Dedifferentiated amniotic fluid mesenchymal stem cell (primary cell): Measurements from ENCODE around the gene INSIG1.

Experiments used
- DNase-seq: peaks from one replicate; pipeline ENCODE4 v3.0.0-alpha.2; 2016; ENCODE audit errors: extremely low spot score

Gene INSIG1

DNA sequence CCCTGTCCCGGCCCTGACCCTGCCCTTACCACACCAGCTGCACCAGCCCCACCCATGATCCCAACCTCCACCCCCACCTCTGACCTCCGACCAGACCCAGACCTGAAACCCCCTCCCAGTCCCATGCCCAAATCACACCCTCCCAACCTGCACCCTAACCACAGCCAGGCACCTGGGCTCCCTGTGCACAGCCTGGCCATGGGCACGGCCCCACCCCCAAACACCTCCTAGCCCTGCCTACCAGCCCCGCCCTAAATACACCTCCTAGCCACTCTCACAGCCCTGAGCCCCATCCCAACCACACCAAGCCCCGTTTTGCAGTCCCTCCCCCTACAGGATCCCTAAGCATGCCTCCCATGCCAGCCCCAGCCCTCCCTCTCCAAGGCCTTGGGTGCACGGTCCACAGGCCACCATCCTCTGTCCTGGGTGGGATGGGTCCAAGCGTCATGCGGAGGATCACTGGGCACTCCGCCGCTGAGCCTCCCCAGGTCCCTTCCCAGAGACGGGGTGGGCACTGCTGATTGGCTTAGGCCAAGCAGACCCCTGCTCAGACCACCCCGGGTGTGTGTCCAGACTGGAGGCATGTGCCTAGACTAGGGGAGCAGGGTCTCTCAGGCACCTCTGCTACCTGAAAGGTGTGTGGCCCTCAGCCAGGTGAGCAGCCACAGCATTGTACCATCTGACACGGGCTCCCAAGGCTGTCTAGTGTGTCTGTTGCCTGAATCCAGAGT lies 30.1 kb downstream of the INSIG1 start:
- no peak for DNase-seq

DNA sequence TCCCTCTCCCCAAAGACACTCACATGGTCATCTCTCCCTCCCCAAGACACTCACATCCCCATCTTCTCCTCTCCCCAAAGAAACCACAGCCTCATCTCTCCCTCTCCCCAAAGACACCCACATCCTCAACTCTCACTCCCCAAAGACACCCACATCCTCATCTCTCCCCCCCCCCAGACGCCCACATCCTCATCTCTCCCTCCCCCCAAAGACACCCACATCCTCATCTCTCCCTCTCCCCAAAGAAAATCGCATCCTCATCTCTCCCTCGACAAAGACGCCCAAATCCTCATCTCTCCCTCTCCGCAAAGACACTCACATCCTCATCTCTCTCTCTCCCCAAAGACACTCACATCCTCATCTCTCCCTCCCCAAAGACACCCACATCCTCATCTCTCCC lies 31.5 kb downstream of the INSIG1 start:
- DNase-seq: no peak

DNA sequence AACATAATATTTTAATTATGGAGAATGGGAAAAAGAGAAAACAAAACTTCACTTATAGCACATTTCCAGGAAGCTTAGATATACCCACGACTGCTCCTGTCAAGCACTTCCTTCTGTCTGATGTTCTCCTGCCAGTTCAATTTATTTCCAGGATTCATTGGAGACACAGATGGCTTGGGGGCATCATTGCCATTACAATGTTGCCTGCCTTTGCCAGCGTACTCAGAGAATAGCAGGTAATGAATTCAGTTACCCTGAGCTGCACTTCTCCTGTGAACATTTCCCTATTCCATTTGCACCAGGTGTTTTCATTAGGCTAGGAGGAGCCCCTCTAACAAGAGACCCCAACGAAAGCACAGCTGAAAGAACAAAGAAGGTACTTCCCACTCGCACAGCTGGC lies 33.7 kb downstream of the INSIG1 start:
- DNase-seq: no peak

DNA sequence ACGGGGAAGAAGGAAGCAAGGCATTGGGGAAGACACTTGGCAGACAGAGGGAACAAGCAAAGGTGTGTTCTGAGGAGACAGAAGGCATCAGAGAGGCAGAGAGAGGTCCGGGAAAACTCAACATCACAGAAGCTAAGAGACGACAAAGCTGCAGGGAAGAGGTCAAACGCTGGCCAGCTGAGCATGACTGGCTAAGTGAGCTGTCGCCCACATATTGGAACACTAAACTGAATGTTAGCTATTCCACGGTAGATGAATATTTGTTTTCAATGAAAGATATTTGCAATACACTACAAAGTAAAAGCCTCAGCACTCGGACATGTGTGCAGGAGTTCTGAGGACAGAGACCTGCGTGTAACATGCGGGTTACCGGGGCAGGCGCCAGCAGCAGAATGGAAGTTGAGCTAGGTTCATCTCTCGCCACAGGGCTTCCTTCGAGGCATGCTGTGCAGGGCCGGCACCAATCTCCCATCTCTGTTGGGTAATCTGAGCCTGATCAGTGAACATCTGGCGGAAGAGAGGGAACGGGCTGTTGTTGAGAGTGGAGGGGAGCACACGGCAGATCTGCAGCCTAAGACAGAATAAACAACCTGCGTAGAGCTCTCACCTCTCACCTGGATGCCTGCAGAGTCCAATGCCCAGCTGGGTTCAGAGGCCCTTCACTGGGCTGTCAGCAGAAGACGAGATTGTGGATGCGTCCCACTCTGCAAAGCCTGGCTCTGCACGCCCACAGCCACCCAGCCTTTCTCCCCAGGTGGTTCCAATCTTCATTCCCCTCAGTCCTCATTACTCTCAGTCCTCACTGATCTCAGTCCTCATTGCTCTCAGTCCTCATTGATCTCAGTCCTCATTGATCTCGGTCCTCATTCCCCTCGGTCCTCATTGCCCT lies 35.9 kb downstream of the INSIG1 start:
- no peak for DNase-seq

DNA sequence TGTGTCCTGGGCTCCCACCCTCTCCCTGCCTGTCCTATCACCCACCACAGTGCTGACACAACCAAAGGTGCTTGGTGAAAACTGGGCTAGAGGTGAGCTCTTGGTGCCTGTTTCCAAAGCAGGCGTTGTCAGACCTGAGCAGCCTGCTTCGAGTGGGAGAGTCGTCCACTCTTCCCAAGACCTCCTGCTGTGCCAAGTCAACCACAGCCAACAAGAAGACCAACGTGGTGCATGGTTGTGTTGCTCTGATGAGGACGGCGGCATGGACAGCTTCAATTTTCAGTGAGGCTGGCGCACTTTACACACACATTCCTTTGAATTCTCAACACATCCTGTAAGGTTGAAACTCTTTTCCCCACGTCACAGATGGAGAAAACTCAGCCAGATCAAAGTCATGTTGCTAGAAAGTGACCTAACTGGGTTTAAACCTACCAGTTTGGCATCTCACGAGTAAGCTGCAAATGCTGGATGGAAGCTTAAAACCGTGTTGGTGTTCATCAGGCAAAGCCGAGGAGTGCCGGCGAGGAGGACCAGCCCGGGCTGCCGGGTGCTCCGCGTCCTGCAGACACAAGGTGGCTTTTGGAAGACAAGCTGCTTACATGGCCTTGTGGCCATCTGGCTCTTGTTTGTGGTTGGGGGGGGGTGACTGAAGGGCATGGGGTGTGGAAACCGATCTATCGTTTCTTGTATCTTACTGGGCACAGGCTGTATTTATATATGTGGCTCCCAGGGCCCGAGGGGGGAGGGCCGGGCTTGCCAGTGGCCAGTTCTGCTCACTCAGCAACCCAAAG lies 39.3 kb downstream of the INSIG1 start:
- no peak for DNase-seq

DNA sequence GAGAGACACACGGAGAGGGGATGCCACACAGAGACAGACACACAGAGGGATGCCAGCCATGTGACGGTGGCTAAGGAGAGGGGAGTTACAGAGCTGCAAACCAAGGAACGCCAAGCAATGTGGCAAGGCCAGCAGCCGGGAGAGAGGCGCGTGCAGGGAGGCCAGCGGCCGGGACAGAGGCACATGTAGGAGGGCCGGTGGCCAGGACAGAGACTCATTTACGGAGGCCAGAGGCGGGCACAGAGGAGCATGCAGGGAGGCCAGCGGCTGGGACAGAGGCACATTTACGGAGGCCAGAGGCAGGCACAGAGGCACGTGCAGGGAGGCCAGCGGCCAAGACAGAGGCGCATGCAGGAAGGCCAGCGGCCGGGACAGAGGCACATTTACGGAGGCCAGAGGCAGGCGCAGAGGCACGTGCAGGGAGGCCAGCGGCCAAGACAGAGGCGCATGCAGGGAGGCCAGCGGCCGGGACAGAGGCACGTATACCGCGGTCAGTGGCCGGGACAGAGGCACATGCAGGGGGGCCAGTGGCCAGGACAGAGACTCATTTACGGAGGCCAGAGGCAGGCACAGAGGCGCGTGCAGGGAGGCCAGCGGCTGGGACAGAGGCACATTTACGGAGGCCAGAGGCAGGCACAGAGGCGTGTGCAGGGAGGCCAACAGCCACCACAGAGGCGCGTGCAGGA lies 40.4 kb downstream of the INSIG1 start:
- DNase-seq: no peak

DNA sequence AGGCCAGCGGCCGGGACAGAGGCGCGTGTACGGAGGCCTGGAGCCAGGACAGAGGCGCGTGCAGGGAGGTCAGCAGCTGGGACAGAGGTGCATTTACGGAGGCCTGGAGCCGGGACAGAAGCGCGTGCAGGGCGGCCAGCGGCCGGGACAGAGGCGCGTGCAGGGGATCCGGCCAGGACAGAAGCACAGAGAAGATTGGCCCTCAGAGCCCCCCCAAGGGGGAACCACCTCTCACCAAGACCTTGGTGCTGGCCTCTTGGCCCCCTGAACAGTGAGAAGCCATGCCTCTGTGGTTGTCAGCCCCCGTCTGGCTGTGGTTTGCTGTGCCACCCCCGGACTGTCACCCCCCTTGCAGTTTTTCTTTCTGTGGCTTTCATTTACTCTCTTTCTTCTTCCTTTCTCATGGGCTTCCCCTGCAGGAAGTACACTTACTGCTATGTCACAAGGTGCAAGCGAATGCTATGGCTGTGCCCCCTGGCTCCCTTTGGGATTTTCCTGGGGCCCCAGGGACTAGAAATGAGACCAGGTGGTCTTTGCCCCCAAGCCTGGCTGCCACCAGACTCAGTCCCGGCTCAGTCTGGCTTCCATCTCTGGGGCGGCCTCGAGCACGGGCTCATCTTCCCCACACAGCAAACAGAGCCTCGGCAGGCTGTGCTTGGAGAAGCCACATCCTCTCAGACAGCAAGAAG lies 41.1 kb downstream of the INSIG1 start:
- no peak for DNase-seq

DNA sequence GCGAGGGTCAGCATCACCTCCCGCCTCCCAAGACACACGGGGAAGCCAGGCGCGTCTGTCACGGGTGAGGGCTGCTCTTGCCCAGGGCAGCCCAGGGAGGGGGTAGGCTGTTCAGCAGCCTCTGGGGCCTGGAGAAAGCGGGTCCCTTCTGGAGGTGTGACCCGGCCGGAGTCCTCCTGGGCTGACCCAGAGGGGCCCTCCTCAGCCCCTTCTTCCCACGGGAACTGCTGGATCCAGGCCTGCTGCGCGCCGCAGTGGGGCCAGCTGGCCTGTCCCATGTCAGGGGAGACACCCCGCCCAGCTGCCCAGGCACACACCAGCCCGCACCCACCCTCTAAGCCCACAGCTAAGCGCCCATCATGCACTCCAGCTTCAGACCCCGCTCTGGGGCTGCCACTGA lies 41.8 kb downstream of the INSIG1 start:
- no peak for DNase-seq

DNA sequence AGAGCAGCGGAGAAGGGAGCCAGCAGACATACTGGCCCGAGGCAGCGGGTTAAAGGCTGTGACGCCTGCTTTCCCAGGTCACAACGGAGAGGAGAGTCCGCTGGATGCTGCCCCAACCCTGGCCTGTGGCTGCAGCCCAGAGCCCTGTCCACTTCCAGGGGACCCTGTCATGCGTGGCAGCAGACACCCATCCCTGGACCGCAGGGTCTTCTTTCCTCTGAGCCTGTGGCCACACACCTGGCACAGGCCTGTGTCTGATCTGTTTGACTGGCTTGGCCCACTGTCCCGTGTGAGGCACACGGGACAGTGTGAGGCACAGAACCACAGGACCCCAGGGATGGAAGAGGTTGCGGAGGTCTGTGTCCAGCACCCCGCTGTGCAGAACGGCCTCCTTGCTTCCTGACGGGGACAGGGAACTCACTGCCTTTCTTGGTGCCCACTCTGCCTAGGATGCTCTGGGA lies 42.4 kb downstream of the INSIG1 start:
- no peak for DNase-seq

DNA sequence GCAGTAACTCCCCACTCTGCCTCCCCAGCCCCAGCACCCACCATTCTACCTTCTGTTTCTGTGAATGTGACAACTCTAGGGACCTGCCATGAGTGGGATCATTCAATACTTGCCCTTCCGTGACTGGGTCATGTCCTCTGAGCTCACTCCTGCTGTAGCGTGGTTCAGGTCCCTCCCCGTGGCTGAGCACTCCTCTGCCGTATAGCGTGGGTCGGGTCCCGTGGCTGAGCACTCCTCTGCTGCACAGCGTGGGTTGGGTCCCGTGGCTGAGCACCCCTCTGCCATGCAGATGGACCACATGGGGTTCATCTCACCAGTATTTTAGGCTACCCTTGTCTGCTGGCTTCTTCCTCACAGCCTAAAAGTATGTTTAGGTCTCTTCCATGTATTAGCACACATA lies 43.0 kb downstream of the INSIG1 start:
- no peak for DNase-seq

DNA sequence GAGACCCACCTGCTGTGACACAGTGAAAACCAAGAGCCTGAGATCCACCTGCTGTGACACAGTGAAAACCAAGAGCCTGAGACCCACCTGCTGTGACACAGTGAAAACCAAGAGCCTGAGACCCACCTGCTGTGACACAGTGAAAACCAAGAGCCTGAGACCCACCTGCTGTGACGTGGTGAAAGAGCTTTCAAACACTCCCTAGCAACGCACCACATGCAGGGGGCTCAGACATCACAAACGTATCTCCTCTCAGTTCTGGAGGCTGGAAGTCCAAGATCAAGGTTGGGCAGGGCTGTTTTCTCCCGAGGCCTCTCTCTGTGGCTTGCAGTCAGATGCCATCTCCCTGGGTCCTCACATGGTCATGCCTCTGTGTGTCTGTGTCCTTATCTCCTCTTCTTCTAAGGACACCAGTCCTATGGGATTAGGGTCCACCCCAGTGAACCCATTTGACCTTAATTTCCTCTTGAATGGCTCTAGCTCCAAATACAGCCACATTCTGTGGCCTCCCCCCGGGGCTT lies 43.8 kb downstream of the INSIG1 start:
- DNase-seq: no peak

DNA sequence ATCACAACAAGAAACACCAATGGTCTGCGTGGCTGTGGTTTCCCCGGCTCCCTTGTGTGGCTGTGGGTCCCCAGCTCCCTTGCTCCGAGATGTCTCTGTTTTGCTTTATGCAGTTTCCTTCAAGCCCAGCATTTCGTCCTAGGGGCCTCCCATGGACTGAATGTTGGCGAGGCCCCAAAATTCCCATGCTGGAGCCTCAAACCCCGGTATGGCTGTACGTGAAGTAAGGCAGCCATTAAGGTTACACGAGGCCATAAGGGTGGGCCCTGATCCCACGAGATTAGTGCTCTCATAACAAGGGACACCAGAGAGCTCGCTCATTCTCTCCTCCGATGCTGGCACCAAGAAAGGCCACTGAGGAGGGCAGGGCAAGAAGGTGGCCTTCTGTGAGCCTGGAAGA lies 44.6 kb downstream of the INSIG1 start:
- DNase-seq: no peak

DNA sequence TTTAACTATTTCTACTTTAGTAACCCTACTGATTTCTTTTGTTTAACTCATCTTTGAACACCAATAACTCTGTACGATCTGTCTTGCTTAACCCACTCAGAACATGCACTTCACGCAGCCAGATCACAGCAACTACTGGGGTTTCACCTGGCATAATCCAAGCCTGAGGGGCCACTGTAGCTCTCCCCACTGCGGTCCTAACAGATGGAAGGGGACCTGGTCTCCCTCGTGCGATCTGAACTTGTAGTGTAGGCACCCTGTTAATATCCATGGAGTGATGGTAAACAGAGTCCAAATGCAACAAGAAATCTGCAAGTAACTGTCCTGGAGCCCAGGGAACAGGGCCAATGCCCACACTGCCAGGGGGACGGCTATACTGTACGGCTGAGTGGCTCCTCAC lies 45.5 kb downstream of the INSIG1 start:
- DNase-seq: no peak

DNA sequence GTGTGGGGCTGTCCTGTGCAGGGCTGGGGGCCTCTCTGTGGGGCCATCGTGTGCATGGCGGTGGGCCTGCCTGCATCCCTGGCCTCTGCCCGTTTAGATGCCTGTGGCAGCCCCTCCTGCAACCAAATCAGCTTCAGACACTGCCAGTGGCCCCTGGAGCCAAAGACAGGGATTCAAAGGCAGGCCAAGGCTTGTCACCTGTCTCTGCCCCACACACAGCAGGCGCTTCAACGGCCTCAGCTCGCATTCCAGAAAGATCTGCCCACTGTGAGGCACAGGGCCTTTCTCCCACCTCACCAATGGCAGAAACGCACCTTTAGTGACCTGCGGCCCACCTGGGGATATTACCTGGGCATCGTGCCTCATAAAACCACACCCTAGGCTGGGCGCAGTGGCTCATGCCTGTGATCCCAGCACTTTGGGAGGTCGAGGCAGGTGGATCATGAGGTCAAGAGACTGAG lies 46.0 kb downstream of the INSIG1 start:
- no peak for DNase-seq

DNA sequence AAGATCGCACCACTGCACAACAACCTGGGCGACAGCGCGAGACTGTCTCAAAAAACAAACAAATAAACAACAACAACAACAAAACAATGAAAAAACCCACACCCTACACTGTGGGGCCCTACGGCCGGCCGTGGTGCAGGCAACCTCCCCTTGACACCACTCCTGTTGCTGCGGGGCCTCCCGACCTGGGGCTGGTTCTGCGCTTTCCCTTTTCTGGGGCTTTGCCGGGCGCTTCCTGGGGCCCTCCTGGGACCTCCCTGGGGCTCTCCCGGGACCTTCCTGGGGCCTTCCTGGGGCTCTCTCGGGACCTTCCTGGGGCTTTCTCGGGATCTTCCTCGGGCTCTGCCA lies 46.6 kb downstream of the INSIG1 start:
- no peak for DNase-seq

DNA sequence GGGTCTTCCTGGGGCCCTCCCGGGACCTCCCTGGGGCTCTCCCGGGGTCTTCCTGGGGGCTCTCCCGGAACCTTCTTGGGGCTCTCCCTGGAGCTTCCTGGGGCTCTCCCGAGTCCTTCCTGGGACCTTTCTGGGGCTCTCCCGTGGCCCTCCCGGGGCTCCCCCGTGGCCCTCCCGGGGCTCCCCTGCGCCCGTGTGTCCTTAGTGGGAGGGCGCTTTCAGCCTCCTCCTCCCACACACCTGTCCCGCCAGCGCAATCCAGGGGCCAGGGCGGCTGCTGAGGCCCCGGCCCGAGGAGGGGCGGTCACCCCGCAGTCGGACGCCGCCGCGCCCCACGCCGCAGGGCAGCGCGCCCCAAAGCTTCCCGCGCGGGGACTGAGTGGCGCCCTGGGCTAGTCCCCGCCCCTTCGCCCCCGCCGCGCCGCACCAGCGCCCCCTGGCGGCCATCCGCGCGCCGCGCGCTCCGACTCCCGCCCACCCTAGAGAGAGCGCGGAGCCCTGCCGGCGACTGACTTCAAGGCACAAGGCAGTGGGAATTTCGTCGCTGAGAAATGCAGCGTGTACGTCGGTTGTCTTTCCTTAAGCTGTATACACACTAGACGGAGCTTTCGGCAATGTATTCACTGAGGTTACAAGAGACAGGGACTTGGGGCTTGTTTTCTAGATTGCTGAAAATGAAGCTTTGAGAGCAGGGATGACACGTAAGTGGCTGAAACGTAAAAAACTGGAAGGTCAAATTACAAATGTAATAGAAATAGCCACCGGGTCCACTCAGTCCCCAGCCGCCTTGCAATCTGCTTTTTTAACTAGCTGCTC lies 47.1 kb downstream of the INSIG1 start:
- DNase-seq: peak; percentile 61

DNA sequence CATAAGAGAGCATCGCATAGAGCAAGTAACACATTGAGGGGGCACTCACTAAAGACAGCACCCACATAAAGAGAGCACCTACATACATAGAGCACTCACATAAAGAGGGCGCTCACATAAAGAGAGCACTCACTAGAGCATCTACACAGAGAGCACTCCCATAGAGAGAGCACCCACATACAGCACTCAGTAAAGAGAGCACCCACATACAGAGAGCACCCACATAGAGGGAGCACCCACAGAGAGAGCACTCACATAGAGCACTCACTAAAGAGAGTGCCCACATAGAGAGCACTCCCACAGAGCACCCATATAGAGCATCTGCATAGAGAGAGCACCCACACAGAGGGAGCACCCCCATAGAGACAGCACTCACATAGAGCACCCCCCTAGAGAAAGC lies 47.8 kb downstream of the INSIG1 start:
- DNase-seq: no peak

DNA sequence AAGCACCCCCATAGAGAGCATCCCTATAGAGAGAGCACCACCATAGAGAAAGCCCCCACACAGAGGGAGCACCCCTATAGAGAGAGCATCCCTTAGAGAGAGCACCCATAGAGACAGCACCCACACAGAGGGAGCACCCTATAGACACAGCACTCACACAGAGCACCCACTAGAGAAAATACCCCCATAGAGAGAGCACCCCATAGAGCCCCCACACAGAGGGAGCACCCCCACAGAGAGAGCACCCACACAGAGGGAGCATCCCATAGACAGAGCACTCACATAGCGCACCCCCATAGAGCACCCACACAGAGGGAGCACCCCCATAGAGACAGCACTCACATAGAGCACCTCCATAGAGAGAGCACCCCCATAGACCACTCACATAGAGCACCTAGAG lies 48.6 kb downstream of the INSIG1 start:
- no peak for DNase-seq

DNA sequence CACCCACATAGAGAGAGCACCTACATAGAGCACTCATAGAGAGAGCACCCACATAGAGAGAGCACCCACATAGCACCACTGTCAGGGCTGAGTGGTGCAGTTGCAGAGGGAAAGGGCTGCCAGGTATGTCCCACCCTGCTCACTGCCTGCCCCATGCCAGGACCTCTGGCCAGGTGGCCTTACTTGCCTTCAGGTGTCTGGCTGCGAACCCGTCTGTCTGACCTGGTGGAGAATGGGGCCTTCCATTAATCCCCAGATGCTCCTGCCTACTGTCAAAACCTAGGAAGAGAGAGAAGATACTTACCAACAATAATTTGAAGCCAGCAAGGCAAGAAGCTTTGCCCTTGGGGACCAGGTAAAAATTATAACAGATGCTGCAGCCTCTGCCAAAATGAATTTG lies 51.1 kb downstream of the INSIG1 start:
- DNase-seq: no peak
